ENCODE results near the gene CSTB.

DNA sequence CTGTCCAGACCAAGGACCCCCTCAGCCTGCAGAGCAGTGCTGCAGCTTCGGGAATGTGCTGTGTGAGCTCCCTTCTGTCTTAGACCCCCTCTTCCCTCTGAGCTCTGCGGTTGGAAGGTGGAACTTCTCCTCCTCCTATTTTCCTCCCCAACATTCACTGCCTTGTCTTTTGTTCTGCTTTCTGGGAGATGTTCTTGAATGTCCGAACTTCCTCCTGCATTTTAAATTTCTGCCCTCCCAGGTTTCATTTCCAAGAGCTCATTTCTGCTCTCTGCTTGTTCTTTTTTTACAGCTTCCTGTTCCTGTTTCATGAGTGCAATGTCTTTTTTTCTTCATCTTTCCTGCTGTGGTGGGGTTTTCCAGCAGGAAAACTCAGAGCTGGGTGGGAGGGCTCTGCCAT is 42.6 kb upstream of the CSTB start:
- TF ChIP-seq CTCF (IDR thresholded peaks at IDR 0.05) = no peak
- TF ChIP-seq POLR2A (IDR thresholded peaks at IDR 0.05) = no peak
- TF ChIP-seq EP300 (IDR thresholded peaks at IDR 0.05) = no peak
- no peak for TF ChIP-seq POLR2AphosphoS5 (IDR thresholded peaks at IDR 0.05)
